ENCODE results near the gene TPM1. TPM values are rescaled to one million over a fixed set of nuclear protein-coding genes. Genes with fewer than 3 reads are reported as not detected.

Gene TPM1
- total RNA-seq, 1 experiment from 2014 or later: 298 TPM

- Histone ChIP-seq H3K27ac (ENCODE audit: low read length) (peak overlapping the region; percentile 74), H3K4me3 (ENCODE audit: low read depth in 2 of 2, low read length in 2 of 2) (peak overlapping the region; percentile 90 to 94), H3K27me3 (ENCODE audit: control insufficient read depth, insufficient read depth, low read length) (no peaks in the 10 kb centered on the region), H3K36me3 (ENCODE audit: control insufficient read depth, insufficient read depth, low read length) (no peaks in the 10 kb centered on the region; the same call in 1 of the 2 replicates), H3K9me3 (ENCODE audit: control insufficient read depth, insufficient read depth, low read depth, low read length) (no peaks in the 10 kb centered on the region), H3K4me1 (ENCODE audit: control insufficient read depth, insufficient read depth, low read length) (peaks cover 38% of the 10 kb centered on the region)
- BruUV-seq (replicated peaks): TSS peak; percentile 86
- in situ Hi-C loops (cut with HindIII; ENCODE audit: low pct_unique_long_range_greater_than_20kb, low sequenced_read_pairs): no loop called here
- POLR2A ChIA-PET: no interaction called here
- CTCF ChIA-PET: no interaction called here
- intact Hi-C loops (cut with micrococcal nuclease; ENCODE audit: unreplicated experiment): loop anchor here (10.0 kb wide), 1 partner anchor 113 kb away; the partner anchor contains the start of gene RPS27L
- ATAC-seq (peak; percentile 0; the same call in 1 of the 2 replicates), DNase-seq (ENCODE audit: low read depth, low spot score) (no peak)
- TF ChIP-seq CTCF (IDR thresholded peaks at IDR 0.05) (no peak), TCF7L2 (IDR thresholded peaks at IDR 0.05; ENCODE audit: low read depth, low read length) (no peak), POLR2AphosphoS5 (IDR thresholded peaks at IDR 0.05; ENCODE audit: low read depth, low read length) (no peak), SIN3A (IDR thresholded peaks at IDR 0.05; ENCODE audit: borderline replicate concordance, insufficient read depth, low read depth, low read length) (no peak)
- TF ChIP-seq, protein P1, sequence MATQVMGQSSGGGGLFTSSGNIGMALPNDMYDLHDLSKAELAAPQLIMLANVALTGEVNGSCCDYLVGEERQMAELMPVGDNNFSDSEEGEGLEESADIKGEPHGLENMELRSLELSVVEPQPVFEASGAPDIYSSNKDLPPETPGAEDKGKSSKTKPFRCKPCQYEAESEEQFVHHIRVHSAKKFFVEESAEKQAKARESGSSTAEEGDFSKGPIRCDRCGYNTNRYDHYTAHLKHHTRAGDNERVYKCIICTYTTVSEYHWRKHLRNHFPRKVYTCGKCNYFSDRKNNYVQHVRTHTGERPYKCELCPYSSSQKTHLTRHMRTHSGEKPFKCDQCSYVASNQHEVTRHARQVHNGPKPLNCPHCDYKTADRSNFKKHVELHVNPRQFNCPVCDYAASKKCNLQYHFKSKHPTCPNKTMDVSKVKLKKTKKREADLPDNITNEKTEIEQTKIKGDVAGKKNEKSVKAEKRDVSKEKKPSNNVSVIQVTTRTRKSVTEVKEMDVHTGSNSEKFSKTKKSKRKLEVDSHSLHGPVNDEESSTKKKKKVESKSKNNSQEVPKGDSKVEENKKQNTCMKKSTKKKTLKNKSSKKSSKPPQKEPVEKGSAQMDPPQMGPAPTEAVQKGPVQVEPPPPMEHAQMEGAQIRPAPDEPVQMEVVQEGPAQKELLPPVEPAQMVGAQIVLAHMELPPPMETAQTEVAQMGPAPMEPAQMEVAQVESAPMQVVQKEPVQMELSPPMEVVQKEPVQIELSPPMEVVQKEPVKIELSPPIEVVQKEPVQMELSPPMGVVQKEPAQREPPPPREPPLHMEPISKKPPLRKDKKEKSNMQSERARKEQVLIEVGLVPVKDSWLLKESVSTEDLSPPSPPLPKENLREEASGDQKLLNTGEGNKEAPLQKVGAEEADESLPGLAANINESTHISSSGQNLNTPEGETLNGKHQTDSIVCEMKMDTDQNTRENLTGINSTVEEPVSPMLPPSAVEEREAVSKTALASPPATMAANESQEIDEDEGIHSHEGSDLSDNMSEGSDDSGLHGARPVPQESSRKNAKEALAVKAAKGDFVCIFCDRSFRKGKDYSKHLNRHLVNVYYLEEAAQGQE (IDR thresholded peaks at IDR 0.05; ENCODE audit: insufficient read depth in 1 of 2, low read depth in 2 of 2, low read length in 1 of 2): no peak
Measured at GRCh38 chr15:63041402-63041973, 1.1 kb upstream of the TPM1 start.

DNA sequence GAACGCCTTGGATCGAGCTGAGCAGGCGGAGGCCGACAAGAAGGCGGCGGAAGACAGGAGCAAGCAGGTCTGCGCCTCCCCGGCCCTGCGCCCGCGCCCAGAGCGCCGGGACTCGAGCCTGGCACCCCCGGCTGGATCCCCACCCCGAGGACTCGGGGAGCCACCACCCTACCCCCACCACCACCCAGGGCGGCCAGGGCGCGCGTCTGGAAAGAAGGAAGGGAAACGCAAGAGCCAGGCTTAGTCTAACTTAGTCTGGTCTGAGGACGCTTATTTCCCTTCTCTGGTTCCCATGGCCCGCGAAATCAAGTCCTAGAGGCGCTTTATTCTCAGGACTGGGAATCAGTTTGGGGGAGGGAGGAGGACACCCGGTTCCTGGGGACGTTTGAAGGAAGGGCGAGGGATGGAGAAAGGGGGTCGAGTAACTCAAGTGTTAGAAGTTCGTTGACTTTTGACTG is 359 bp downstream of the TPM1 start:
- CTCF ChIA-PET: no interaction called here
- H3K4me1 ChIP-seq (ENCODE audit: control insufficient read depth, insufficient read depth, low read length): peaks cover 52% of the 10 kb centered on the region
- H3K36me3 ChIP-seq (ENCODE audit: control insufficient read depth, insufficient read depth, low read length): no peaks in the 10 kb centered on the region; the same call in 1 of the 2 replicates
- BruUV-seq (replicated peaks): no TSS peak
- peak; percentile 21 for ATAC-seq
- intact Hi-C loops (cut with micrococcal nuclease; ENCODE audit: unreplicated experiment): loop anchor here (10.0 kb wide), 1 partner anchor 112 kb away; the partner anchor contains the start of gene RPS27L
- TF ChIP-seq TCF7L2 (IDR thresholded peaks at IDR 0.05; ENCODE audit: low read depth, low read length) (no peak), POLR2AphosphoS5 (IDR thresholded peaks at IDR 0.05; ENCODE audit: low read depth, low read length) (no peak)
- no peaks in the 10 kb centered on the region for H3K27me3 ChIP-seq (ENCODE audit: control insufficient read depth, insufficient read depth, low read length)
- POLR2A ChIA-PET: no interaction called here
- in situ Hi-C loops (cut with HindIII; ENCODE audit: low pct_unique_long_range_greater_than_20kb, low sequenced_read_pairs): no loop called here
- H3K27ac ChIP-seq (ENCODE audit: low read length): peak overlapping the region; percentile 83
- no peak for DNase-seq (ENCODE audit: low read depth, low spot score)
- H3K4me3 ChIP-seq (ENCODE audit: low read depth in 2 of 2, low read length in 2 of 2): peak overlapping the region; percentile 90 to 94
- no peaks in the 10 kb centered on the region for H3K9me3 ChIP-seq (ENCODE audit: control insufficient read depth, insufficient read depth, low read depth, low read length)

Data from Panc1 (cell line).